Esophagus muscularis mucosa (tissue), 4 donors: ENCODE results near the gene C2orf92.

Source experiments
- CTCF ChIP-seq, 3 experiments: fragments of 200-600 bp in 2 of 3; fragments of 450-650 bp in 1 of 3; sonication (generic) in 2 of 3; IDR thresholded peaks; one replicate each; pipeline ENCODE4 v1.5.1; 2017 to 2019; ENCODE audit warnings: antibody characterized with exemption in 3 of 3, mild to moderate bottlenecking in 2 of 3, moderate library complexity in 1 of 3
- EP300 ChIP-seq: sonication (generic); formaldehyde crosslinking; IDR thresholded peaks from one replicate; pipeline ENCODE4 v1.6.1; 2017; ENCODE audit warnings: antibody characterized with exemption
- POLR2A ChIP-seq: fragments of 450-650 bp; IDR thresholded peaks from one replicate; pipeline ENCODE4 v1.6.1; 2017; ENCODE audit warnings: antibody characterized with exemption, moderate library complexity, mild to moderate bottlenecking, low read depth
- POLR2AphosphoS5 ChIP-seq, 2 donors: sonication (generic); formaldehyde crosslinking; IDR thresholded peaks; one replicate each; pipeline ENCODE4 v1.6.1; 2017; ENCODE audit warnings: antibody characterized with exemption in 2 of 2

GRCh38 chr2:97714950-97715652, 45.6 kb downstream of the C2orf92 start:
- TF ChIP-seq EP300, result no peak
- no peak for TF ChIP-seq CTCF (IDR thresholded peaks at IDR 0.05)
- no peak for TF ChIP-seq POLR2A
- TF ChIP-seq POLR2AphosphoS5 (IDR thresholded peaks at IDR 0.05), result no peak
